Neural progenitor cell (in vitro differentiated cells): ENCODE measurements around the gene MRPS25.

ENCODE experiments used
- EZH2 ChIP-seq: fragments of 200-600 bp; sonication (generic); IDR thresholded peaks from 2 replicates; pipeline ENCODE4 v1.6.1; 2017; ENCODE audit warnings: antibody characterized with exemption, mild to moderate bottlenecking, moderate library complexity
- EZH2phosphoT487 ChIP-seq: fragments of 200-600 bp; sonication (generic); IDR thresholded peaks from 2 replicates; pipeline ENCODE4 v1.6.1; 2017; ENCODE audit warnings: antibody characterized with exemption
- TF ChIP-seq, protein P1 (sequence below): fragments of 200-600 bp; sonication (generic); IDR thresholded peaks from 2 replicates; pipeline ENCODE4 v1.5.1; 2017; ENCODE audit warnings: antibody characterized with exemption, mild to moderate bottlenecking

DNA sequence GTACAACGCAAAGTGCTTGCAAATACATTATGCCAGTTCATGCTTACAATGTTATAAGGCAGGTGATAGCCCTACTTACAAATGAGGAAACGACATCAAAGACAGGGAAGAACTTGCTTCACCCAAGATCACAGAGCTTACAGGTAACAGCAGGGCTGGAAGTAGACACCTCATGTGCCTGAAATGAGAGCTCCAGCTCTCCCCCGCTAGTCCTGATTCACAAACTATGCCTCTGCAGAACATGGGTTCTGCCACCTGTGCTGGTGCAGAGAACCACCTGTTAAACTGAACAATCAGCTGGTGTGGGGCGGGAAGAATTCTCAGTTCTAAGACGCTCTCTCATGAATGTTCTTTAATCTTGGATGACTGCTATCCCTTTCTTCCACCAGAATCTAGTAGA is 26.5 kb upstream of the MRPS25 start:
- TF ChIP-seq, protein P1, sequence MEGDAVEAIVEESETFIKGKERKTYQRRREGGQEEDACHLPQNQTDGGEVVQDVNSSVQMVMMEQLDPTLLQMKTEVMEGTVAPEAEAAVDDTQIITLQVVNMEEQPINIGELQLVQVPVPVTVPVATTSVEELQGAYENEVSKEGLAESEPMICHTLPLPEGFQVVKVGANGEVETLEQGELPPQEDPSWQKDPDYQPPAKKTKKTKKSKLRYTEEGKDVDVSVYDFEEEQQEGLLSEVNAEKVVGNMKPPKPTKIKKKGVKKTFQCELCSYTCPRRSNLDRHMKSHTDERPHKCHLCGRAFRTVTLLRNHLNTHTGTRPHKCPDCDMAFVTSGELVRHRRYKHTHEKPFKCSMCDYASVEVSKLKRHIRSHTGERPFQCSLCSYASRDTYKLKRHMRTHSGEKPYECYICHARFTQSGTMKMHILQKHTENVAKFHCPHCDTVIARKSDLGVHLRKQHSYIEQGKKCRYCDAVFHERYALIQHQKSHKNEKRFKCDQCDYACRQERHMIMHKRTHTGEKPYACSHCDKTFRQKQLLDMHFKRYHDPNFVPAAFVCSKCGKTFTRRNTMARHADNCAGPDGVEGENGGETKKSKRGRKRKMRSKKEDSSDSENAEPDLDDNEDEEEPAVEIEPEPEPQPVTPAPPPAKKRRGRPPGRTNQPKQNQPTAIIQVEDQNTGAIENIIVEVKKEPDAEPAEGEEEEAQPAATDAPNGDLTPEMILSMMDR = no peak
- TF ChIP-seq EZH2 (no peak), EZH2phosphoT487 (no peak)
